ENCODE measurements around the gene FRG2.
"Not testable (repeated sequence)": the region's sequence is repeated elsewhere in the genome, so short reads cannot be mapped to it uniquely, and the experiment has no call there.

The FRG2 gene

DNA sequence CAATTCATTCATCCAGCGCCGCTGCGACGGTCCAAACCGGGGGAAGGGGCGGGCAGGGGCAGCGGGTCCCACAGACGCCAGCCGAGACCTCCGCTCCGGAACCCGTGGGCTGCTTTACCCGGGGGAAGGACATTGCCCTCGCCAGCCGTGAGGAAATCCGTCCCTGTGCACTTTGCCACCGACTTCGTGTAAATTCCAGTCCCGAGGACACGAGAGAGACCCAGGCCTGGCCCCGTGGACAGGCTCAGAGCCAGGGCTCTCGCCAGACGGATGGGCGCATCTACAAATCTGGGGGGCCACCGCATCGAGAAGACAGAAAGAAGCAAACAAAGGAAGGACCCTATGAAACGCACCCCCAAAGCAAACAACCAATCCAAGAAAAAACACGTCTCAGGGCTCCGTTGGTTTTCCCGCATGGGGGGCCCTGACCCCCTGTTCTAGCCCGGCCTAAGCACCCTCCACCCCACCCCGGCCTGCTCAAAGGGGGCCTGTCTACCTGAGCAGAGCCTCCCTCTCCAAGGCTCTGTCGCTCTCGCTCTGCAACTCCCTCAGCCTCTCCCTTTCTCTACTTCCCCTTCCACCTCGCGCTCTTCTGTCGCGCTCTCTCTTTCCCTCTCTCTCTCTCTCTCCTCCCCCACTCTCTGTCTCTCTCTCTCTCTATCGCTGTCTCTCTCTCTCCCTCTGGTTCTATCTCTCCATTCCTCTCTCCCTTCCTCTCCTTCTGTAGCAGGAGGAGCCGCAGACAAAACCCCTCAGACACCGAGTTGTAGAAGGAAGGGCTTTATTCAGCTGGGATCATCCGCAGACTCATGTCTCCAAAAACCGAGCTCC, 11.3 kb downstream of the FRG2 start:
- DNase-seq, result no peak

DNA sequence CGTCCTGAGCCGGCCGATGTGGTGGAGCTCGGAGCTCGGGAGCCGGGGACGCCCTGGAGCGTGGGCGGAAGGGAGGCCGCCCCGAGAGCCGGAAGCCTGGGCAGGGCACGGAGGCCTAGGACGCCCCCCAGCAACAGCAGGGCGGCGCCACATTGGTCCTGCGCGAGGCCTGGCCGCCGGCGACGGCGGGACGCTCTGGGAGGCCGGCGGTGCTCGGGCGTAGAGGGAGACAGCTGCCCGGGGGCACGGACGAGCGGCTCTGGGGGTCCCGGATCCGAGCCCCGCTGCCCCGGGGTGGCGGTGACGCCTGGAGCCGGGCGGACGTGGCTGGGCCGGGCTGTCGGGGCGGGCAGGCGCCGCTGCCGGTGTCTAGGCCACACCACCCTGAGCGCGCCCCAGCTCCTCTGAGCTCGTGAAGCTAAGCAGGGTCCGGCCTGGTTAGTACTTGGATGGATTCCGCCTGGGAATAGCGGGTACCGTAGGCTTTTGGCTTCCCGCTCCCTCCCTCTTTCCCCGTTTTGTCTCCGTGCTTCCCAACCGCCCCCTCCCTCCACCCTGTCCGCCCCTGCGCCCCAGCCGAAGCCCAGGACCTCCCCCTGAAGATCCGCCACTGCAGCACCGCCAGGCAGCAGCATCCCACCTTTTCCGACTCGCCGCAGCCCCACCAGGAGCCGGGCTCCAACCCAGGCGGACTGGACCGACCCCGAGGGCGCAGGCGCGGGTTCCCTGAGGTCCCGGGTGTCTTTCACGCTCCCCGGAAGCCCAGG, 12.1 kb downstream of the FRG2 start:
- peak in 1 of 2 donors; percentile 3 for DNase-seq

DNA sequence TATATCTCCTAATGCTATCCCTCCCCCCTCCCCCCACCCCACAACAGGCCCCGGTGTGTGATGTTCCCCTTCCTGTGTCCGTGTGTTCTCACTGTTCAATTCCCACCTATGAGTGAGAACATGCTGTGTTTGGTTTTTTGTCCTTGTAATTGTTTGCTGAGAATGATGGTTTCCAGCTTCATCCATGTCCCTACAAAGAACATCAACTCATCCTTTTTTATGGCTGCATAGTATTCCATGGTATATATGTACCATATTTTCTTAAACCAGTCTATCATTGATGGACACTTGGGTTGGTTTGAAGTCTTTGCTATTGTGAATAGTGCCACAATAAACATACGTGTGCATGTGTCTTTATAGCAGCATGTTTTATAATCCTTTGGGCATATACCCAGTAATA, 37.1 kb downstream of the FRG2 start:
- DNase-seq, result not testable (repeated sequence)

DNA sequence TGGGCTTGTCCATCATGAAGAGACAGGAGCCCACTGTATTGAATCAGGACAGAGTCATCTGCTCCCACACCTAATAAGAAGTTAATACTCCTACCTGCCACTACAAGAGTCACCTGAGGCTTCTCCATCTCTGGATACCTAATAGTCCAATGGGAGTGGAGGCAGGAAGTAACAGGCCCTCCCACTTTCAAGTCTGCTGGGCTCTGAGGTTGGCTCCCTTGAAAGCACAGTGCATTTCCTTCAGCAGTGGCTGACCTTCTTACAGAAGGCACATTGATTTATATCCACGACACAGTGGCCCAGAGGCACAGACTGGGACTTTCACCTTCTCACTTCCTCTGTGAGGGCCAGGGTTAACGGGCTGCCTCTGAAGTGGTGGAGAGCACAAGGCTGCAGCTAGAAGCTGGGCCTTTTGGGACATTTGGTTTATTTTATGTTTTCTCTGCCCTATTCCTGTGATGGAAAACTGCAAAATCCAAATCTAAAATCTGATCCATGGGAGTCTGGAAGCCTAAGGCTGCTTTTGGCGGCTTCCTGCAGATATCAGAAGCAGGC, 38.1 kb downstream of the FRG2 start:
- DNase-seq, result no peak

DNA sequence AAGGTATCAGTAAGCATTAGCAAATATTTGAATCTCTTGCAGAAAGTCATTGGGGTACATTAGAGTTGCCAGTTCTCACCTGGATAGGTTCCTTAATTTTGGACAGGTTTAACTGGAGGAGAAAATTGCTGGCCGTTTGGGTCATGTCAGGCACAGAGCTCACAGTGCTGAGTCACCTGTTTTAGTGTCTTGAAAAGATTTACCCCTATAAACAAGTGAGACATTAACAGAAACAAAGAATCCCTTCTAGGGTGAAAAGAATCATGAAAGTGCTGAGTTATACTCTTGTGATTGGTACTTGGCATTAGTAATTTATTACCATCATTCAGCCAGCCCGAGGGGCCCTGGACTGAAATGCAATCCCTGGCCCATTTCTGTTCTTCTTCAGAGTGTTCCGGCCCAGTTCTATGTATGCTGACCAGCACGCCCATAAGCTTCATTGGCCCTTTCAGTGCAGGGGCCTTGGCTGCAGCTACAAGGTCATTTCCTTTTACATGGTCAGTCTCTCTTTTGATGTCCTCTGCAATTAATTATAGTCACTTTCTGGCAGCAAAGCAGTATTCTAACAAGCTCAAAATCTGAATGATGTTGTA, 41.3 kb downstream of the FRG2 start:
- not testable (repeated sequence) for DNase-seq

DNA sequence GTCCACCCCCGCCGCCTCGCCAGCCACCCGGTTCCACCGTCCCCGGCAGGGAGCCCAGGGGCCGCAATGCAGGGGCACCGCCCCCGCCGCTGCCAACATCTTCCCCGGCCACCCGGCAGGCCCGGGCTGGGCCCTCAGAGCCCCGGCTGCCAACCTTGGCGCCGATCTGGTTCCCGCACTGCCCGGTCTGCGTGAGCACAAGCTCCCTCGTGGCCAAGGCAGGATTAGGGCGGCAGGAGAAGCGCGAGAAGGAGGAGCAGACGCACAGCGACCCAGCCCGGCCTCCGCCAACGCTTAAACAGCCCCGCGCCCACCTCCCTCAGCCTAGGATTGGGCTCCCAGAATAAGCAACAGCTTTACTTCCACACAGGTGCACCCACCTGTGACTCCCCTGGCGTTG, 42.4 kb downstream of the FRG2 start:
- DNase-seq, result not testable (repeated sequence)

DNA sequence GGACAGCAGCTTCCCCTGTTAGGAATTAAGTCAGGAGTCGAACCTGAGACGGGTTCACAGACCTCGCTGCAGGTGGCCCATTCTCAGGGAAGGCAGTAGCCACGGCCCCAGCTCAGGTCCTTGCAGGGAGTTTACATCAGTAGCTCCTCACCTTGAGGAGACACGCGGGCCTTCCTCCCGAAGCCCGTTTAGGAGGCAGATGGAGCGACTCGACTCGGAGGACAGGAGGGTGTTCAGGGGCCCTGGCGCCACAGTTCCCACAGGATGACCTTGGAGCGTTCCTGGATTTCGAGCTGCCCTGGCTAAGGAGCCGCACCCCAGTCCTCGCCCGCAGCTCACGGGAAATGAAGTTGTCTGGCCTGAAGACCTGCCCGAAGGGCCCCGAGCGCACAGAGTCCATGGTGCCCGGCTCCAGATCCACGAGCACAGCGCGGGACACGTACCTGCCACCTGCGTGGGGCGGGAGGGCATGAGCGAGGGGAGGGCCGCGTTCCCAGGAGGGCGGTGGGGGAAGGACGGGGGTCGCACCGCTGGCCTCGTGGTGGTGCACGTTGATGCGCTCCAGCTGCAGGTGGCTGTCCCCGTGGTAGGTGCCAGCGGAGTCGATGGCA, 43.0 kb downstream of the FRG2 start:
- not testable (repeated sequence) for DNase-seq

DNA sequence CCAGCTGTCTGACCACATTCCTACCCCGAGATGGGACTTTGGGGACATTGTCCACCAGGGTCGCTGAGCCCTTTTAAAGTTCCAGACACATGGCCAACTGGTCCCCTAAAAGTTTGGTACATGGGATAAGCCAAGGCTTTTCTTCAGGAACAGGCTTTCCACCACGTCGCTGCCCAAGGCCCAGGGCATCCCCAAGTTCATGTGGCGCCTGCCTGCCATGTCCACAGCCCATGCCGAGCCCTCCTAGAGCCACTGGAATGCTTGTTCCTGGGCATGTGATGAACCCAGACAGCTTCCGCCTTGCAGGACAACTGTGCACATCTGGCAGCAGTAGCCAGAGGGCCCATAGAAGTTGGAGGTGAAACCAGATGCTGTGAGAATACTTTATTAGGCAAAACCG, 45.1 kb downstream of the FRG2 start:
- no peak for DNase-seq

DNA sequence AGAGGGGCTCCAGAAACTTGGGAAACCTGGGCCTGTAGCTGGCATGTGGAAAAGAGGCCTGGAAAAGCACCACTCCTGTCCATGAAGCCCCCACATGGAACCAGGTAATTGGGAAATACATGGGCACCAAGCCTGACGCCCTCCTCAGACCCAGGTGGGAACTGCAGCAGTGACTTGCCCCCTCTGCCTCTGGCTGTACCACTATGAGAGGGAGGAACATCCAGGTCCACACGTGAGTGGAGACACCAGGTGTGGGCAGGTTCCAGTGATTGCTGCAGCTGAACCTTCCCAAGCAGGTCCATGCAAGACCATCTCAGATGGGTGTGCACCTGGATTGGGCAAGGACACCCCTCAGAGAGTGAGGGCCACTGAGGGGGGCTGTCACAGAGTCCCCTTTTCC, 46.8 kb downstream of the FRG2 start:
- not testable (repeated sequence) for DNase-seq

DNA sequence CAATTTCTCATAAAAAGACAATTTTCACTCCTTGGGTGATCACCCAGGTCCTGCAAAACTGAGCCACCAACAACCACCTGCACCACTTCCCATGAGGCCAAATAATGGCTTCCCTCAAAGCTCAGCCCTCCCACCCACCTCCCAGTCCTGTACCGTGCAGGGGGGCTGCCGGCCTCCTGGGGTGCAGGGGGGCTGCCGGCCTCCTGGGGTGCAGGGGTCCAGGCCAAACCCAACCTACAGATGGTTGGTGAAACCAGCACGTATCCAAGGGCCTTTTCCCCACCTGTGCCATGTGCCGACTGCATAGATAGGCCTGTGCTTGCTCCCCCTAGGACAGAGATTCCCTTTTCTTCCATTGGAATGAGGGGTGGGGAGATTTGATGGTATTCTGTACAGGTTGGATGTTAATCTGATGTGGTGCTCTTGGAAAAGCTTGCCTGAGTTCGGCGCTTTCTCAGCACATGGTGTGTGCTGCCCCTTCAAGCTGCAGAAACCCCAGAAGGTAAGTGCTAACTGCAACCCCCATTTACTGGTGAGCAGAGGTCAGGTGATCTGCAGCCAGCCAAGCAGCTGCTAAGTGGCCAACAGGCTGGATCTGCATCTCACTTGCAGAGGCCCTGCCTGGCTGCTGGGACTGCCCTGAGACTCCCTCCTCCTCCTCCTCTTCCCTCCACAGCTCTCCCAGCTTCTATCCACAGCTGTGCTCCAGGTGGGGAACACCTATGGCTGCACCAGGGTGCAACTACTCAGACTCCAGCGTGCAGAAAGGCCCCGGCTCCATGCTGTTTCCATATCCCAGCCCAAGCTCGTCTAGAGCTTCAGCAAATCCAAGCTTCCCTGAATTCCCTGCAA, 47.6 kb downstream of the FRG2 start:
- DNase-seq, result no peak
